Kidney epithelial cell (primary cell): ENCODE data around the gene SIRPA. TPM values are rescaled to one million over a fixed set of nuclear protein-coding genes. Genes with fewer than 3 reads are reported as not detected.

ENCODE experiments used
- DNase-seq: peaks from one replicate; pipeline ENCODE4 v3.0.0-alpha.2; 2010; ENCODE audit warnings: low read depth
- H3K27me3 ChIP-seq: 2 replicates; pipeline ENCODE4 v1.6.0; 2011; ENCODE audit warnings: low read length; ENCODE audit not compliant: control insufficient read depth, insufficient read depth
- H3K36me3 ChIP-seq: 2 replicates; pipeline ENCODE4 v1.5.1; 2011; ENCODE audit warnings: low read length; ENCODE audit not compliant: control insufficient read depth, insufficient read depth
- H3K4me3 ChIP-seq: 2 replicates; pipeline ENCODE4 v1.5.1; 2011; ENCODE audit warnings: low read depth, mild to moderate bottlenecking, control low read depth, low read length
- CTCF ChIP-seq: IDR thresholded peaks from 2 replicates; pipeline ENCODE4 v1.5.1; 2011; ENCODE audit warnings: mild to moderate bottlenecking, moderate library complexity, low read length, control low read depth, inconsistent platforms; ENCODE audit not compliant: insufficient read depth, poor library complexity, severe bottlenecking
- total RNA-seq: library from RNA; depleted of rRNA; stranded (reverse); fragments of >200 nt; gene quantifications from 2 replicates; pipeline ENCODE4 v1.2.3, GENCODE V29; 2015

The SIRPA gene
- total RNA-seq, 1 donor from 2014 or later = 40.6 TPM

- no peak for TF ChIP-seq CTCF
- DNase-seq = no peak
- no peaks in the 10 kb centered on the region for H3K36me3 ChIP-seq
- peaks cover 3% of the 10 kb centered on the region for H3K27me3 ChIP-seq
- H3K4me3 ChIP-seq = no peak overlapping the region
Measured at GRCh38 chr20:1875762-1876161, 19.4 kb upstream of the SIRPA start.

- peaks cover 3% of the 10 kb centered on the region for H3K27me3 ChIP-seq
- DNase-seq = no peak
Measured at GRCh38 chr20:1876217-1876921, 18.8 kb upstream of the SIRPA start.

GRCh38 chr20:1876975-1877608 is 18.1 kb upstream of the SIRPA start:
- Histone ChIP-seq H3K4me3 (no peak overlapping the region), H3K36me3 (no peaks in the 10 kb centered on the region), H3K27me3 (peaks cover 3% of the 10 kb centered on the region)
- no peak for TF ChIP-seq CTCF
- DNase-seq = no peak

More at GRCh38 chr20:1876217-1876921, 18.8 kb upstream of the SIRPA start:
- no peaks in the 10 kb centered on the region for H3K36me3 ChIP-seq
- H3K4me3 ChIP-seq = no peak overlapping the region
- TF ChIP-seq CTCF = no peak

GRCh38 chr20:1877609-1878200 is 17.5 kb upstream of the SIRPA start:
- DNase-seq = no peak
- Histone ChIP-seq H3K36me3 (no peaks in the 10 kb centered on the region), H3K27me3 (peaks cover 3% of the 10 kb centered on the region), H3K4me3 (no peak overlapping the region)
- no peak for TF ChIP-seq CTCF

GRCh38 chr20:1879369-1879768 is 15.8 kb upstream of the SIRPA start:
- Histone ChIP-seq H3K4me3 (no peak overlapping the region), H3K36me3 (no peaks in the 10 kb centered on the region), H3K27me3 (peaks cover 7% of the 10 kb centered on the region)
- TF ChIP-seq CTCF = no peak
- no peak for DNase-seq
